Tibial nerve (tissue), 3 donors: ENCODE results near the gene SOD3.

Experiments
- POLR2A ChIP-seq, 2 donors: fragments of 450-650 bp; IDR thresholded peaks; one replicate each; pipeline ENCODE4 v1.6.1; 2017; ENCODE audit warnings: antibody characterized with exemption in 2 of 2, mild to moderate bottlenecking in 2 of 2, moderate library complexity in 2 of 2
- TF ChIP-seq, protein P1 (sequence below), 5 experiments: fragments of 200-600 bp in 3 of 5; fragments of 450-650 bp in 2 of 5; sonication (generic) in 3 of 5; IDR thresholded peaks; one replicate each; pipeline ENCODE4 v1.5.1; 2016 to 2019; ENCODE audit warnings: antibody characterized with exemption in 5 of 5, mild to moderate bottlenecking in 3 of 5, moderate library complexity in 2 of 5

DNA sequence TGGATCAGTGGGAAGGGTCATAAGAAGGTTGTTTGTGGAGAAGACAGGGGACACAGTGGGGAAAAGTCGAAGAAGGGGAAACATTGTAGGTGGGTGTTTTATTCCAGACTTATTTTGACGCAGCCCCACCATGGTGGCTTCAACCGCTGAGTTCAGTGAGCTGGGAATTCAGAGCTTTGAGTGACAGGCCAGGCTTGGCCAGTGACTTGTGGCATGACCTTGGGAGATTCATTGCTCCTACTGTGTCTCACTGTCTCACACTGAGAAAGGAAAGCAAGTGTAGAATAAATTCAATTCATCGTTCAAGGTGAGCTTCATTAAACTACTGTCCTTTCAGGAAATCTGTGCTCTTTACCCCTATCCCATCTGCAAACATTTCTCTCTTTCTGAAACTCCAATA, 47.4 kb upstream of the SOD3 start:
- TF ChIP-seq, protein P1, sequence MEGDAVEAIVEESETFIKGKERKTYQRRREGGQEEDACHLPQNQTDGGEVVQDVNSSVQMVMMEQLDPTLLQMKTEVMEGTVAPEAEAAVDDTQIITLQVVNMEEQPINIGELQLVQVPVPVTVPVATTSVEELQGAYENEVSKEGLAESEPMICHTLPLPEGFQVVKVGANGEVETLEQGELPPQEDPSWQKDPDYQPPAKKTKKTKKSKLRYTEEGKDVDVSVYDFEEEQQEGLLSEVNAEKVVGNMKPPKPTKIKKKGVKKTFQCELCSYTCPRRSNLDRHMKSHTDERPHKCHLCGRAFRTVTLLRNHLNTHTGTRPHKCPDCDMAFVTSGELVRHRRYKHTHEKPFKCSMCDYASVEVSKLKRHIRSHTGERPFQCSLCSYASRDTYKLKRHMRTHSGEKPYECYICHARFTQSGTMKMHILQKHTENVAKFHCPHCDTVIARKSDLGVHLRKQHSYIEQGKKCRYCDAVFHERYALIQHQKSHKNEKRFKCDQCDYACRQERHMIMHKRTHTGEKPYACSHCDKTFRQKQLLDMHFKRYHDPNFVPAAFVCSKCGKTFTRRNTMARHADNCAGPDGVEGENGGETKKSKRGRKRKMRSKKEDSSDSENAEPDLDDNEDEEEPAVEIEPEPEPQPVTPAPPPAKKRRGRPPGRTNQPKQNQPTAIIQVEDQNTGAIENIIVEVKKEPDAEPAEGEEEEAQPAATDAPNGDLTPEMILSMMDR (IDR thresholded peaks at IDR 0.05) = no peak
- TF ChIP-seq POLR2A (IDR thresholded peaks at IDR 0.05) = no peak
